ENCODE data around the gene TSPAN9. TPM values are rescaled to one million over a fixed set of nuclear protein-coding genes. Genes with fewer than 3 reads are reported as not detected.
"Not testable (repeated sequence)": the region's sequence is repeated elsewhere in the genome, so short reads cannot be mapped to it uniquely, and the experiment has no call there.

TSPAN9 gene
- total and polyA plus RNA-seq, 4 donors: 23.0 to 72.3 (median 33.9) TPM

DNA sequence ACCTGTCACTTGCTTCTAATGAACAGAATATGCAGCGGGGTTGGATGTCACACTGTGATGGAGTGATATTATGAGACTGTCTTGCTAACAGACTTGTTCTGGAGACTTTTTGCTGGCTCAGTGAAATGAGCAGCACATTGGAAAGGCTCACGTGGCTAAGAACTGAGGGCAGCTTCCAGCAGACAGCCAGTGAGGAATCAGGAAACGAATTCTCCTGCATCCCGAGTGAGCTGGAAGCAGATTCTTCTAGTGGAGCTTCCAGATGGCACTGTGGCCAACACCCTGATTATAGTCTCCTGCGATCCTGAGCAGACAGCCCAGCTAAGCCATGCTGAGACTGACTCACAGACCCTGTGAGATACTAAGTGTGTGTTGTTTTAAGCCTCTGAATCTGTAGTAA, 16.1 kb upstream of the TSPAN9 start:
- TF ChIP-seq, protein P1, sequence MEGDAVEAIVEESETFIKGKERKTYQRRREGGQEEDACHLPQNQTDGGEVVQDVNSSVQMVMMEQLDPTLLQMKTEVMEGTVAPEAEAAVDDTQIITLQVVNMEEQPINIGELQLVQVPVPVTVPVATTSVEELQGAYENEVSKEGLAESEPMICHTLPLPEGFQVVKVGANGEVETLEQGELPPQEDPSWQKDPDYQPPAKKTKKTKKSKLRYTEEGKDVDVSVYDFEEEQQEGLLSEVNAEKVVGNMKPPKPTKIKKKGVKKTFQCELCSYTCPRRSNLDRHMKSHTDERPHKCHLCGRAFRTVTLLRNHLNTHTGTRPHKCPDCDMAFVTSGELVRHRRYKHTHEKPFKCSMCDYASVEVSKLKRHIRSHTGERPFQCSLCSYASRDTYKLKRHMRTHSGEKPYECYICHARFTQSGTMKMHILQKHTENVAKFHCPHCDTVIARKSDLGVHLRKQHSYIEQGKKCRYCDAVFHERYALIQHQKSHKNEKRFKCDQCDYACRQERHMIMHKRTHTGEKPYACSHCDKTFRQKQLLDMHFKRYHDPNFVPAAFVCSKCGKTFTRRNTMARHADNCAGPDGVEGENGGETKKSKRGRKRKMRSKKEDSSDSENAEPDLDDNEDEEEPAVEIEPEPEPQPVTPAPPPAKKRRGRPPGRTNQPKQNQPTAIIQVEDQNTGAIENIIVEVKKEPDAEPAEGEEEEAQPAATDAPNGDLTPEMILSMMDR (IDR thresholded peaks at IDR 0.05; ENCODE audit: control extremely low read depth, extremely low read depth): no peak
- Histone ChIP-seq H3K9me3 (ENCODE audit: control insufficient read depth in 4 of 4, insufficient read depth in 3 of 4, low read length in 3 of 4) (peaks cover 0 to 5% (median 0%) of the 10 kb centered on the region in 4 donors), H3K9ac (ENCODE audit: insufficient read depth in 1 of 2, low read length in 2 of 2) (no peak overlapping the region), H3K36me3 (ENCODE audit: control insufficient read depth in 4 of 4, insufficient read depth in 4 of 4, low read length in 4 of 4) (no peaks in the 10 kb centered on the region), H3K4me3 (no peak overlapping the region), H3K27me3 (ENCODE audit: control insufficient read depth in 3 of 3, insufficient read depth in 3 of 3, low read length in 2 of 3) (no peaks in the 10 kb centered on the region), H3K4me1 (ENCODE audit: control insufficient read depth in 5 of 5, insufficient read depth in 5 of 5, low read length in 5 of 5) (peaks cover 0 to 6% (median 0%) of the 10 kb centered on the region in 5 donors), H3K27ac (ENCODE audit: low read depth in 1 of 2, low read length in 1 of 2) (no peak overlapping the region)
- 65 to 84% methylated on average over 5 of the region's 5 CpGs for WGBS, 2 donors
- DNase-seq (no peak), ATAC-seq (ENCODE audit: insufficient read depth, low FRiP score) (no peak)

DNA sequence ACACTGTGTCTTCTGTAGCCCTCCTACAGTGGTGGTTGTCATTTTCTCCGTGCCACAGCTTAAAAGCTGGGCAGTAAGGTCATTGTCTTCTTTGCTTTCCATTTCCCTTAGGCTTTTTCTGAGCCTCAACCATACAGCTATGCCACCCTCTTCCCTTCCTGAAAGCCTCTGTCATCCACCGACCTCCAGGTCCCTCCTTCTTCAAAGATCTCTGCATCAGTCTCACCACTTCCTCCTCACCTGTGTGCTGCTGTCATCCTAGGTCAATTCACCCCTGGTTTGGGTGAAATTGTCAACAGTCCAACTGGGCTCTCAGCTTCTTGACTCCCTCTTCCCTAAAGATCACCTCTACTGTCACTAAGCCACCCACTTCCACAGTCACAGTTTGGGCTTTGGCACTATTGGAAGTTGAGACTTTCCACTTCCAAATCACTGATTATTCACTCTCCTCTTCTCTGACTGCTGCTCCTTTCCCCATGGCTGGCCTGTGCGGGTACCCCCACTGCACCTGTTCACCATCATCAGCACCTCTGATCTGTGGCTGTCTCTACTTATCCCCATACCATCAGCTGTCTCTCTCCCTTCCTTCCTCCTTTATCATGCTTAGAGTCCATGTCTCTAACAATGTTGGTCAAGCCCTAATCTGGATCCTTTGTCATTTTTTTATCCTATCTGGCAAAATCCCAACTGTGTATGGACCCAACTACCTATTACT, 15.5 kb upstream of the TSPAN9 start:
- H3K27ac ChIP-seq (ENCODE audit: low read depth in 1 of 2, low read length in 1 of 2): no peak overlapping the region
- DNase-seq (no peak), ATAC-seq (ENCODE audit: insufficient read depth, low FRiP score) (no peak)
- no peaks in the 10 kb centered on the region for H3K27me3 ChIP-seq (ENCODE audit: control insufficient read depth in 3 of 3, insufficient read depth in 3 of 3, low read length in 2 of 3)
- no peak overlapping the region for H3K9ac ChIP-seq (ENCODE audit: insufficient read depth in 1 of 2, low read length in 2 of 2)
- peaks cover 0 to 5% (median 0%) of the 10 kb centered on the region in 4 donors for H3K9me3 ChIP-seq (ENCODE audit: control insufficient read depth in 4 of 4, insufficient read depth in 3 of 4, low read length in 3 of 4)
- 65 to 78% methylated on average over 3 of the region's 3 CpGs for WGBS, 2 donors
- no peaks in the 10 kb centered on the region for H3K36me3 ChIP-seq (ENCODE audit: control insufficient read depth in 4 of 4, insufficient read depth in 4 of 4, low read length in 4 of 4)
- no peak overlapping the region for H3K4me3 ChIP-seq
- TF ChIP-seq, protein P1 (IDR thresholded peaks at IDR 0.05; ENCODE audit: control extremely low read depth, extremely low read depth): no peak
- no peaks in the 10 kb centered on the region for H3K4me1 ChIP-seq (ENCODE audit: control insufficient read depth in 5 of 5, insufficient read depth in 5 of 5, low read length in 5 of 5)

DNA sequence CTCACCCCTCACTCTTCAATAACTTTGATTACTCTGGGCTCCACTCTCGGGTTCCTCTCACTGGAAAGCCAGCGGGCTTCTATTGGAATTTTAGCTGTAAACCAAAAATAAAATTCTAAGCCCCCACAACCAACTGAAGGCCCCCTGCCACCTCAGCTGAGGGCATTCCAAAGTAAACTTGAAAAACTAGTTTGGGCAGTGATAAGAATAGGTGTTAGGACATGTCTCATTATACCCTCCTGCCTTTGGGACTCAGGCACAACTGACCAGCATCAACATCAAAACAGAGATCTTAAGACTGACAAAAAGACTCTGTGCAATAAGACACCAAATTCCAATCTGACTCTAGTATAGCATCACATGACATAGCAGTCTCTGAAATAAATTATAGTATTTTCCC, 11.9 kb upstream of the TSPAN9 start:
- no peak overlapping the region for H3K4me3 ChIP-seq
- TF ChIP-seq, protein P1 (IDR thresholded peaks at IDR 0.05; ENCODE audit: control extremely low read depth, extremely low read depth): no peak
- no peak overlapping the region for H3K27ac ChIP-seq (ENCODE audit: low read depth in 1 of 2, low read length in 1 of 2)
- no peak overlapping the region for H3K9ac ChIP-seq (ENCODE audit: insufficient read depth in 1 of 2, low read length in 2 of 2)
- ATAC-seq (ENCODE audit: insufficient read depth, low FRiP score) (no peak), DNase-seq (peak in 1 of 3 donors; percentile 24)
- no peaks in the 10 kb centered on the region for H3K27me3 ChIP-seq (ENCODE audit: control insufficient read depth in 3 of 3, insufficient read depth in 3 of 3, low read length in 2 of 3)
- peaks cover 0 to 5% (median 0%) of the 10 kb centered on the region in 4 donors for H3K9me3 ChIP-seq (ENCODE audit: control insufficient read depth in 4 of 4, insufficient read depth in 3 of 4, low read length in 3 of 4)
- 69 to 89% methylated on average over 2 of the region's 2 CpGs for WGBS, 2 donors
- no peaks in the 10 kb centered on the region for H3K36me3 ChIP-seq (ENCODE audit: control insufficient read depth in 4 of 4, insufficient read depth in 4 of 4, low read length in 4 of 4)
- H3K4me1 ChIP-seq (ENCODE audit: control insufficient read depth in 5 of 5, insufficient read depth in 5 of 5, low read length in 5 of 5): peaks cover 0 to 9% (median 0%) of the 10 kb centered on the region in 5 donors

DNA sequence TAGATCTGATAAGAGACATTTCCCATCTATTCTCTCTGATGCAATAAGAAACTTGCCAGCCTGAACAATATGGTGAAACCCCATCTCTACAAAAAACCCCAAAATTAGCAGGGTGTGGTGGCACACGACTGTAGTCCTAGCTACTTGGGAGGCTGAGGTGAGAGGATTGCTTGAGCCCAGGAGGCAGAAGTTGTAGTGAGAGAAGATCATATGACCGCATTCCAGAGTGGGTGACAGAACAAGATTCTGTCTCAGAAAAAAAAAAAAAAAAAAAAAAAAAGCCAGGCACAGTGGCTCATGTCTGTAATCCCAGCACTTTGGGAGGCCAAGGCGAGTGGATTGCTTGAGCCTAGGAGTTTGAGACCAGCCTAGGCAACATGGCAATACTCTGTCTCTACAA, 11.3 kb upstream of the TSPAN9 start:
- H3K9me3 ChIP-seq (ENCODE audit: control insufficient read depth in 4 of 4, insufficient read depth in 3 of 4, low read length in 3 of 4); H3K36me3 ChIP-seq (ENCODE audit: control insufficient read depth in 4 of 4, insufficient read depth in 4 of 4, low read length in 4 of 4); H3K27me3 ChIP-seq (ENCODE audit: control insufficient read depth in 3 of 3, insufficient read depth in 3 of 3, low read length in 2 of 3); H3K4me3 ChIP-seq; H3K27ac ChIP-seq (ENCODE audit: low read depth in 1 of 2, low read length in 1 of 2); ATAC-seq (ENCODE audit: insufficient read depth, low FRiP score); H3K9ac ChIP-seq (ENCODE audit: insufficient read depth in 1 of 2, low read length in 2 of 2); DNase-seq: not testable (repeated sequence)
- peaks cover 0 to 11% (median 0%) of the 10 kb centered on the region in 5 donors for H3K4me1 ChIP-seq (ENCODE audit: control insufficient read depth in 5 of 5, insufficient read depth in 5 of 5, low read length in 5 of 5)
- WGBS, 2 donors: 83 to 87% methylated on average over 3 of the region's 3 CpGs
